ENCODE data around the gene OLFM4.

OLFM4 gene

GRCh38 chr13:53068585-53069520 is 40.2 kb downstream of the OLFM4 start:
- peak; percentile 62 for DNase-seq

GRCh38 chr13:53069800-53070199 is 41.2 kb downstream of the OLFM4 start:
- no peak for DNase-seq

GRCh38 chr13:53073711-53074110 is 45.1 kb downstream of the OLFM4 start:
- DNase-seq, result no peak

- DNase-seq, result no peak
These were observed 45.5 kb downstream of the OLFM4 start for GRCh38 chr13:53074114-53074513.

GRCh38 chr13:53075356-53076041 is 46.9 kb downstream of the OLFM4 start:
- DNase-seq, result peak; percentile 37

- peak; percentile 26 for DNase-seq
These were observed 51.1 kb downstream of the OLFM4 start for GRCh38 chr13:53079691-53080090.

GRCh38 chr13:53088871-53089270 is 60.3 kb downstream of the OLFM4 start:
- no peak for DNase-seq

GRCh38 chr13:53089951-53090350 is 61.3 kb downstream of the OLFM4 start:
- DNase-seq, result no peak

- DNase-seq, result no peak
These were observed 61.8 kb downstream of the OLFM4 start for GRCh38 chr13:53090461-53090860.

- DNase-seq, result no peak
These were observed 64.3 kb downstream of the OLFM4 start for GRCh38 chr13:53092931-53093330.

- DNase-seq, result no peak
These were observed 69.8 kb downstream of the OLFM4 start for GRCh38 chr13:53098455-53098854.

- no peak for DNase-seq
These were observed 71.9 kb downstream of the OLFM4 start for GRCh38 chr13:53100394-53101063.
